ENCODE measurements around the gene RAB13.

The RAB13 gene

DNA sequence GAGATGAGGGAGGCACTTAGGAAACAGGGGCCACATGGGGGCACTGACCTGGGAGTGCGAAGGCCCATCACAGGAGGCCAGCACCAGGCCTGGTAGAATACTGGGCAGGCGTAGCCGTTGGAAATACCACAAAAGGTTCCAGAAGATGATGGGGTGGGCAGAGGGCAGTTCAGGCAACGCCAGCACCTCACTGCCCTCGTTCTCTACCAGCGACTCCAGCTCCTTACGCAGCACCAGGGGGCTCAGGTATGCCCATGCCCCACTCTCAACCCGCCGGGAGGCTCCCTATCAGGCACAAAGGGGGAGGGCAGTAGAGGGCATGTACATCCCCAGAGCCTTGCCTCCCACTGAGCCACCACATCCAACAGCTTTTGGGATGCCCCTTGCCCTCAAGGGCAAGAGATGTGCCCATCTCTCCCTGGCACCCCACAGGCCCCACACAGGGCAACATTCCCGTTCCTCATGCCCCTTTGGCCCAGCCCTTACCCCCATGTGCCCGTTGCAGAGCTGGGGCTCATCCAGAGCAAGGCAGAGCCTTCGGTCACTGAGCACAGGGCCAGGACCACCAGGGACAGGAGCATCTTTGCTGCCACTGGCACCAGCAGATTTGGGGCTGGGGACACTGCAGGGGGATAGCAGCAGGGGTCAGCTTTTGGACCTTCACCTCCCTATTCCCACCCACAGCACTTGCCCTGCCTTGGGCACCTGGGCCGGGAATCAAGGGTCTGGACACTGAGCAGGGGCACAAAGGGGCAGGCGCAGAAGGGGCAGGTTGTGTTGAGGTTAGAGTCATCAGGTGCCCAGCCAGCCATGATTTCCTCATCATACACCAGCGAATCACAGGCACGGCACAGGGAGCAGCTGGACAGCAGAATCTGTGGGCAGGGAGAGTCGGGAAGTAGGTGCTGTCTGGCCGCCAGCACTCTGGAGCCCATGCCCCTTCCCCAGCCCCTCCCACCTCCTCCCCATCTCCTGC, 53.7 kb downstream of the RAB13 start:
- no peak for DNase-seq
